HEK293 (cell line): ENCODE data around the gene PITPNM1.
A peak's percentile ranks its signal among the peaks of the same experiment; 100 is the strongest.

Source experiments
- CTCF ChIA-PET: fragments of 350-600 bp; formaldehyde crosslinking; extraction: SDS; loops from one replicate; lab custom pipeline; 2021; ENCODE audit warnings: antibody characterized with exemption; lab: Yijun Ruan, JAX
- POLR2A ChIA-PET: fragments of 300-600 bp; formaldehyde crosslinking; extraction: SDS; loops from one replicate; lab custom pipeline; 2020; ENCODE audit warnings: antibody characterized with exemption, inconsistent platforms; lab: Yijun Ruan, JAX
- H3K27ac ChIP-seq: fragments of 200-500 bp; sonication (Bioruptor generic); 2 replicates; pipeline ENCODE4 v1.5.1; 2014; ENCODE audit warnings: low read depth, low read length, control low read depth, inconsistent platforms; ENCODE audit errors: extremely low read depth
- H3K36me3 ChIP-seq, 2 experiments: fragments of 200-500 bp in 1 of 2; sonication (Bioruptor generic) in 1 of 2; 1 replicate in 1 of 2; 2 replicates in 1 of 2; pipeline ENCODE4 v1.5.1; 2014 to 2017; ENCODE audit warnings: inconsistent platforms in 2 of 2, low read length in 2 of 2; ENCODE audit not compliant: control insufficient read depth in 2 of 2, insufficient read depth in 1 of 2
- H3K4me1 ChIP-seq: fragments of 200-500 bp; sonication (Bioruptor generic); 2 replicates; pipeline ENCODE4 v1.5.1; 2014; ENCODE audit warnings: mild to moderate bottlenecking, low read length, inconsistent platforms; ENCODE audit not compliant: control insufficient read depth, insufficient read depth
- H3K4me3 ChIP-seq: 2 replicates; pipeline ENCODE4 v1.5.1; 2011; ENCODE audit warnings: low read depth, mild to moderate bottlenecking, control low read depth, low read length, moderate library complexity
- H3K9me3 ChIP-seq: fragments of 200-500 bp; sonication (Bioruptor generic); 2 replicates; pipeline ENCODE4 v1.5.1; 2014; ENCODE audit warnings: low read depth, low read length, inconsistent platforms; ENCODE audit not compliant: control insufficient read depth, insufficient read depth
- GLIS1 ChIP-seq: fragments of 450-650 bp; formaldehyde crosslinking; IDR thresholded peaks from 2 replicates; pipeline ENCODE4 v1.5.1; 2016; ENCODE audit warnings: missing biosample characterization, missing genetic modification characterization
- HOXD13 ChIP-seq: sonication (generic); formaldehyde crosslinking; IDR thresholded peaks from 2 replicates; pipeline ENCODE4 v1.8.0; 2022; ENCODE audit warnings: missing genetic modification reagents, borderline replicate concordance
- IKZF3 ChIP-seq: fragments of 450-650 bp; IDR thresholded peaks from 2 replicates; pipeline ENCODE4 v1.5.0; 2018; ENCODE audit warnings: missing biosample characterization, mild to moderate bottlenecking, missing genetic modification characterization, moderate library complexity
- MYNN ChIP-seq: fragments of 450-650 bp; formaldehyde crosslinking; IDR thresholded peaks from 2 replicates; pipeline ENCODE4 v1.5.1; 2016; ENCODE audit warnings: missing biosample characterization, missing genetic modification characterization, borderline replicate concordance
- PRDM6 ChIP-seq: fragments of 450-650 bp; formaldehyde crosslinking; IDR thresholded peaks from 2 replicates; pipeline ENCODE4 v1.5.1; 2017; ENCODE audit warnings: missing biosample characterization, missing genetic modification characterization
- SCRT2 ChIP-seq: fragments of 450-650 bp; formaldehyde crosslinking; IDR thresholded peaks from 2 replicates; pipeline ENCODE4 v1.5.1; 2016; ENCODE audit warnings: missing biosample characterization, missing genetic modification characterization
- ZBTB17 ChIP-seq: fragments of 450-650 bp; formaldehyde crosslinking; IDR thresholded peaks from 2 replicates; pipeline ENCODE4 v1.5.1; 2016; ENCODE audit warnings: missing biosample characterization, missing genetic modification characterization
- ZBTB7A ChIP-seq: fragments of 450-650 bp; formaldehyde crosslinking; IDR thresholded peaks from 2 replicates; pipeline ENCODE4 v1.5.1; 2016; ENCODE audit warnings: low read depth, missing biosample characterization, missing genetic modification characterization
- ZNF140 ChIP-seq: fragments of 450-650 bp; formaldehyde crosslinking; IDR thresholded peaks from 2 replicates; pipeline ENCODE4 v1.5.1; 2016; ENCODE audit warnings: missing biosample characterization, missing genetic modification characterization
- ZNF23 ChIP-seq: fragments of 450-650 bp; formaldehyde crosslinking; IDR thresholded peaks from 2 replicates; pipeline ENCODE4 v1.5.1; 2016; ENCODE audit warnings: missing biosample characterization, missing genetic modification characterization, borderline replicate concordance
- ZNF302 ChIP-seq: fragments of 450-650 bp; formaldehyde crosslinking; IDR thresholded peaks from 2 replicates; pipeline ENCODE4 v1.5.1; 2016; ENCODE audit warnings: missing biosample characterization, missing genetic modification characterization, low read depth
- ZNF37A ChIP-seq: fragments of 450-650 bp; IDR thresholded peaks from 2 replicates; pipeline ENCODE4 v1.5.1; 2018; ENCODE audit warnings: missing biosample characterization, missing genetic modification characterization
- ZNF404 ChIP-seq: fragments of 450-650 bp; formaldehyde crosslinking; IDR thresholded peaks from 2 replicates; pipeline ENCODE4 v1.5.1; 2017; ENCODE audit warnings: missing biosample characterization, missing genetic modification characterization
- ZNF501 ChIP-seq: fragments of 450-650 bp; formaldehyde crosslinking; IDR thresholded peaks from 2 replicates; pipeline ENCODE4 v1.5.1; 2016; ENCODE audit warnings: missing biosample characterization, missing genetic modification characterization
- ZNF548 ChIP-seq: fragments of 450-650 bp; formaldehyde crosslinking; IDR thresholded peaks from 2 replicates; pipeline ENCODE4 v1.5.1; 2016; ENCODE audit warnings: missing biosample characterization, missing genetic modification characterization
- ZNF561 ChIP-seq: fragments of 450-650 bp; IDR thresholded peaks from 2 replicates; pipeline ENCODE4 v1.5.1; 2018; ENCODE audit warnings: missing biosample characterization, missing genetic modification characterization, borderline replicate concordance
- ZNF610 ChIP-seq: fragments of 450-650 bp; formaldehyde crosslinking; IDR thresholded peaks from 2 replicates; pipeline ENCODE4 v1.5.1; 2016; ENCODE audit warnings: missing biosample characterization, missing genetic modification characterization, borderline replicate concordance
- ZNF623 ChIP-seq: fragments of 450-650 bp; formaldehyde crosslinking; IDR thresholded peaks from 2 replicates; pipeline ENCODE4 v1.5.1; 2016; ENCODE audit warnings: missing biosample characterization, missing genetic modification characterization
- ZNF626 ChIP-seq: fragments of 450-650 bp; sonication (Bioruptor Pico); formaldehyde crosslinking; IDR thresholded peaks from 2 replicates; pipeline ENCODE4 v1.5.1; 2018; ENCODE audit warnings: missing biosample characterization, missing genetic modification characterization, inconsistent platforms
- ZNF837 ChIP-seq: fragments of 450-650 bp; formaldehyde crosslinking; IDR thresholded peaks from 2 replicates; pipeline ENCODE4 v1.5.1; 2016; ENCODE audit warnings: missing biosample characterization, missing genetic modification characterization
- ZNF843 ChIP-seq: fragments of 450-650 bp; formaldehyde crosslinking; IDR thresholded peaks from 2 replicates; pipeline ENCODE4 v1.5.1; 2016; ENCODE audit warnings: missing biosample characterization, missing genetic modification characterization
- TF ChIP-seq, protein P1 (sequence below): fragments of 450-650 bp; formaldehyde crosslinking; IDR thresholded peaks from 2 replicates; pipeline ENCODE4 v1.5.1; 2016; ENCODE audit warnings: missing biosample characterization, missing genetic modification characterization, borderline replicate concordance
- TF ChIP-seq, protein P2 (sequence below): sonication (generic); formaldehyde crosslinking; IDR thresholded peaks from 2 replicates; pipeline ENCODE4 v1.8.1; 2022; ENCODE audit warnings: mild to moderate bottlenecking, moderate library complexity, missing genetic modification reagents

PITPNM1 gene

GRCh38 chr11:67544616-67545242 lies 39.6 kb upstream of the PITPNM1 start (continued):
- no peak for TF ChIP-seq HOXD13
- TF ChIP-seq ZNF843 (tag by site-specific recombination) = no peak
- TF ChIP-seq ZNF140 (tag by site-specific recombination) = no peak
- no peak for TF ChIP-seq ZNF548 (tag by site-specific recombination)
- TF ChIP-seq, all 188 proteins: peak for 0

GRCh38 chr11:67543585-67543984 lies 38.4 kb upstream of the PITPNM1 start:
- H3K36me3 ChIP-seq = no peaks in the 10 kb centered on the region
- CTCF ChIA-PET = interaction anchor here (2.2 kb wide), 1 partner anchor 29 kb away, joined by 6 read pairs; no protein-coding TSS in a partner anchor
- TF ChIP-seq ZNF23 (tag by site-specific recombination) (no peak), GLIS1 (tag by site-specific recombination) (no peak), ZNF626 (tag by site-specific recombination) (no peak), IKZF3 (tag by site-specific recombination) (no peak), ZNF302 (no peak), ZNF610 (no peak), ZNF501 (tag by site-specific recombination) (no peak), ZNF37A (tag by site-specific recombination) (no peak), ZNF623 (tag by site-specific recombination) (no peak), ZNF561 (no peak), ZBTB7A (no peak), ZNF404 (tag by site-specific recombination) (no peak), MYNN (tag by site-specific recombination) (no peak), ZBTB17 (tag by site-specific recombination) (no peak), PRDM6 (tag by site-specific recombination) (no peak)
- TF ChIP-seq, protein P1, sequence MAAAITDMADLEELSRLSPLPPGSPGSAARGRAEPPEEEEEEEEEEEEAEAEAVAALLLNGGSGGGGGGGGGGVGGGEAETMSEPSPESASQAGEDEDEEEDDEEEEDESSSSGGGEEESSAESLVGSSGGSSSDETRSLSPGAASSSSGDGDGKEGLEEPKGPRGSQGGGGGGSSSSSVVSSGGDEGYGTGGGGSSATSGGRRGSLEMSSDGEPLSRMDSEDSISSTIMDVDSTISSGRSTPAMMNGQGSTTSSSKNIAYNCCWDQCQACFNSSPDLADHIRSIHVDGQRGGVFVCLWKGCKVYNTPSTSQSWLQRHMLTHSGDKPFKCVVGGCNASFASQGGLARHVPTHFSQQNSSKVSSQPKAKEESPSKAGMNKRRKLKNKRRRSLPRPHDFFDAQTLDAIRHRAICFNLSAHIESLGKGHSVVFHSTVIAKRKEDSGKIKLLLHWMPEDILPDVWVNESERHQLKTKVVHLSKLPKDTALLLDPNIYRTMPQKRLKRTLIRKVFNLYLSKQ (tag by site-specific recombination) = no peak
- TF ChIP-seq, protein P2, sequence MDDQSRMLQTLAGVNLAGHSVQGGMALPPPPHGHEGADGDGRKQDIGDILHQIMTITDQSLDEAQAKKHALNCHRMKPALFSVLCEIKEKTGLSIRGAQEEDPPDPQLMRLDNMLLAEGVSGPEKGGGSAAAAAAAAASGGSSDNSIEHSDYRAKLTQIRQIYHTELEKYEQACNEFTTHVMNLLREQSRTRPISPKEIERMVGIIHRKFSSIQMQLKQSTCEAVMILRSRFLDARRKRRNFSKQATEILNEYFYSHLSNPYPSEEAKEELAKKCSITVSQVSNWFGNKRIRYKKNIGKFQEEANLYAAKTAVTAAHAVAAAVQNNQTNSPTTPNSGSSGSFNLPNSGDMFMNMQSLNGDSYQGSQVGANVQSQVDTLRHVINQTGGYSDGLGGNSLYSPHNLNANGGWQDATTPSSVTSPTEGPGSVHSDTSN (CRISPR knock-in tag) = no peak
- TF ChIP-seq, all 188 proteins: peak for 0
- Histone ChIP-seq H3K4me3 (no peak overlapping the region), H3K27ac (no peak overlapping the region), H3K9me3 (no peaks in the 10 kb centered on the region), H3K4me1 (no peaks in the 10 kb centered on the region)
- POLR2A ChIA-PET = no interaction called here

DNA sequence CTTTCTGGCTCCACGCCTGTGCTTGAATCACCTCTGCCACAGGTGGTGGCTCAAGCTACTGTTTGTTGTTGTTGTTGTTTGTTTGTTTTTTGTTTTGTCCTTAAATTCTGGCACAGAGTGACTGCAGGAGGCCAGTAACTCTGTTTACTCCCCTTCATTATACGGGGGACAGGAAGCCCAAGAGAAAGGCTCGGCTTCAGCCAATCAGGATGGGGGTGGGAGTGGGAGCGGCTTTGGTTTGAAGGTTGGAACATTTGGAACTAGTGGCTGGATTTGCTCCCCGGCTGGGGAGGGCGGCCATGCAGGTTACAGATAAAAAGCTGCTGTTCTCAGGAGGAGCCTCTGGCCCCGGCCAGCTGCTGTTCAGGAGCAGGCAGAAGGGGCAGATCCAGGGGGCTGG lies 37.8 kb upstream of the PITPNM1 start:
- POLR2A ChIA-PET = no interaction called here
- 0 out of 2 replicates have a peak, but pooled peaks have one; percentile 26 for TF ChIP-seq SCRT2 (tag by site-specific recombination)
- TF ChIP-seq ZNF837 (tag by site-specific recombination) = no peak
- Histone ChIP-seq H3K27ac (no peak overlapping the region), H3K4me3 (no peak overlapping the region), H3K36me3 (no peaks in the 10 kb centered on the region), H3K9me3 (no peaks in the 10 kb centered on the region), H3K4me1 (no peaks in the 10 kb centered on the region)
- CTCF ChIA-PET = interaction anchor here (2.2 kb wide), 1 partner anchor 30 kb away, joined by 6 read pairs; no protein-coding TSS in a partner anchor
